Mucosa of stomach (tissue), 1 donor: ENCODE measurements around the gene TMEM229B.

Experiments
- H3K27me3 ChIP-seq: one replicate; pipeline ENCODE4 v1.7.0; 2013; ENCODE audit warnings: mild to moderate bottlenecking, low read length; ENCODE audit not compliant: control insufficient read depth, insufficient read depth
- H3K36me3 ChIP-seq: one replicate; pipeline ENCODE4 v1.7.0; 2013; ENCODE audit warnings: low read length; ENCODE audit not compliant: control insufficient read depth, insufficient read depth
- H3K4me1 ChIP-seq: one replicate; pipeline ENCODE4 v1.7.0; 2013; ENCODE audit warnings: mild to moderate bottlenecking, low read length; ENCODE audit not compliant: control insufficient read depth, insufficient read depth
- H3K4me3 ChIP-seq: one replicate; pipeline ENCODE4 v1.7.0; 2013; ENCODE audit warnings: low read length
- H3K9ac ChIP-seq: one replicate; pipeline ENCODE4 v1.7.0; 2013; ENCODE audit warnings: mild to moderate bottlenecking, low read length, moderate library complexity
- H3K9me3 ChIP-seq: one replicate; pipeline ENCODE4 v1.7.0; 2013; ENCODE audit warnings: mild to moderate bottlenecking, low read length, moderate library complexity; ENCODE audit not compliant: control insufficient read depth
- donor health status: Pancreatic carcinoma.

The TMEM229B gene

GRCh38 chr14:67512463-67513310 is 24.2 kb upstream of the TMEM229B start:
- Histone ChIP-seq H3K9ac (no peak overlapping the region), H3K36me3 (no peaks in the 10 kb centered on the region), H3K27me3 (peaks cover 6% of the 10 kb centered on the region), H3K9me3 (no peaks in the 10 kb centered on the region), H3K4me1 (peaks cover 16% of the 10 kb centered on the region), H3K4me3 (no peak overlapping the region)

GRCh38 chr14:67510836-67511235 is 22.3 kb upstream of the TMEM229B start:
- Histone ChIP-seq H3K36me3 (no peaks in the 10 kb centered on the region), H3K4me1 (peaks cover 16% of the 10 kb centered on the region), H3K9me3 (no peaks in the 10 kb centered on the region), H3K4me3 (no peak overlapping the region), H3K9ac (no peak overlapping the region), H3K27me3 (no peaks in the 10 kb centered on the region)

- Histone ChIP-seq H3K4me1 (peaks cover 11% of the 10 kb centered on the region), H3K36me3 (no peaks in the 10 kb centered on the region), H3K9ac (no peak overlapping the region), H3K9me3 (no peaks in the 10 kb centered on the region), H3K27me3 (no peaks in the 10 kb centered on the region), H3K4me3 (no peak overlapping the region)
These were observed 21.6 kb upstream of the TMEM229B start for GRCh38 chr14:67510121-67510520.

- Histone ChIP-seq H3K27me3 (no peaks in the 10 kb centered on the region), H3K36me3 (no peaks in the 10 kb centered on the region), H3K4me3 (no peak overlapping the region), H3K9ac (no peak overlapping the region), H3K4me1 (peaks cover 6% of the 10 kb centered on the region), H3K9me3 (no peaks in the 10 kb centered on the region)
These were observed 20.4 kb upstream of the TMEM229B start for GRCh38 chr14:67508956-67509355.

GRCh38 chr14:67505254-67505653 is 16.7 kb upstream of the TMEM229B start:
- Histone ChIP-seq H3K36me3 (no peaks in the 10 kb centered on the region), H3K4me1 (no peaks in the 10 kb centered on the region), H3K9ac (no peak overlapping the region), H3K9me3 (no peaks in the 10 kb centered on the region), H3K27me3 (no peaks in the 10 kb centered on the region), H3K4me3 (no peak overlapping the region)

GRCh38 chr14:67503331-67503730 is 14.8 kb upstream of the TMEM229B start:
- Histone ChIP-seq H3K4me3 (no peak overlapping the region), H3K9me3 (no peaks in the 10 kb centered on the region), H3K27me3 (no peaks in the 10 kb centered on the region), H3K4me1 (no peaks in the 10 kb centered on the region), H3K36me3 (no peaks in the 10 kb centered on the region), H3K9ac (no peak overlapping the region)

- no peaks in the 10 kb centered on the region for H3K27me3 ChIP-seq
- H3K9ac ChIP-seq: no peak overlapping the region
- no peaks in the 10 kb centered on the region for H3K4me1 ChIP-seq
- H3K4me3 ChIP-seq: no peak overlapping the region
- no peaks in the 10 kb centered on the region for H3K36me3 ChIP-seq
- no peaks in the 10 kb centered on the region for H3K9me3 ChIP-seq
These were observed 14.3 kb upstream of the TMEM229B start for GRCh38 chr14:67502867-67503266.

GRCh38 chr14:67501670-67502069 is 13.1 kb upstream of the TMEM229B start:
- no peaks in the 10 kb centered on the region for H3K27me3 ChIP-seq
- no peak overlapping the region for H3K9ac ChIP-seq
- no peaks in the 10 kb centered on the region for H3K36me3 ChIP-seq
- H3K4me1 ChIP-seq: no peaks in the 10 kb centered on the region
- no peaks in the 10 kb centered on the region for H3K9me3 ChIP-seq
- no peak overlapping the region for H3K4me3 ChIP-seq

GRCh38 chr14:67500981-67501380 is 12.5 kb upstream of the TMEM229B start:
- no peaks in the 10 kb centered on the region for H3K9me3 ChIP-seq
- H3K4me3 ChIP-seq: no peak overlapping the region
- H3K27me3 ChIP-seq: no peaks in the 10 kb centered on the region
- no peaks in the 10 kb centered on the region for H3K36me3 ChIP-seq
- H3K9ac ChIP-seq: no peak overlapping the region
- H3K4me1 ChIP-seq: no peaks in the 10 kb centered on the region

- no peaks in the 10 kb centered on the region for H3K36me3 ChIP-seq
- H3K27me3 ChIP-seq: no peaks in the 10 kb centered on the region
- H3K9me3 ChIP-seq: no peaks in the 10 kb centered on the region
- H3K9ac ChIP-seq: no peak overlapping the region
- H3K4me1 ChIP-seq: no peaks in the 10 kb centered on the region
- H3K4me3 ChIP-seq: no peak overlapping the region
These were observed 9.2 kb upstream of the TMEM229B start for GRCh38 chr14:67497716-67498115.

- Histone ChIP-seq H3K4me1 (no peaks in the 10 kb centered on the region), H3K27me3 (no peaks in the 10 kb centered on the region), H3K36me3 (no peaks in the 10 kb centered on the region), H3K9ac (no peak overlapping the region), H3K9me3 (no peaks in the 10 kb centered on the region), H3K4me3 (no peak overlapping the region)
These were observed 8.7 kb upstream of the TMEM229B start for GRCh38 chr14:67497216-67497615.

GRCh38 chr14:67495827-67496226 is 7.3 kb upstream of the TMEM229B start:
- Histone ChIP-seq H3K9ac (no peak overlapping the region), H3K4me3 (no peak overlapping the region), H3K27me3 (no peaks in the 10 kb centered on the region), H3K9me3 (no peaks in the 10 kb centered on the region), H3K36me3 (no peaks in the 10 kb centered on the region), H3K4me1 (no peaks in the 10 kb centered on the region)
